ENCODE results near the gene CDKN2B-AS1. TPM values are rescaled to one million over a fixed set of nuclear protein-coding genes. Genes with fewer than 3 reads are reported as not detected.

The CDKN2B-AS1 gene
- total and polyA plus RNA-seq, 2 of the 13 experiments (the other 11 are each of a cell fraction or from before 2014, with no cell fraction given), result 0.64 to 2.3 TPM

DNA sequence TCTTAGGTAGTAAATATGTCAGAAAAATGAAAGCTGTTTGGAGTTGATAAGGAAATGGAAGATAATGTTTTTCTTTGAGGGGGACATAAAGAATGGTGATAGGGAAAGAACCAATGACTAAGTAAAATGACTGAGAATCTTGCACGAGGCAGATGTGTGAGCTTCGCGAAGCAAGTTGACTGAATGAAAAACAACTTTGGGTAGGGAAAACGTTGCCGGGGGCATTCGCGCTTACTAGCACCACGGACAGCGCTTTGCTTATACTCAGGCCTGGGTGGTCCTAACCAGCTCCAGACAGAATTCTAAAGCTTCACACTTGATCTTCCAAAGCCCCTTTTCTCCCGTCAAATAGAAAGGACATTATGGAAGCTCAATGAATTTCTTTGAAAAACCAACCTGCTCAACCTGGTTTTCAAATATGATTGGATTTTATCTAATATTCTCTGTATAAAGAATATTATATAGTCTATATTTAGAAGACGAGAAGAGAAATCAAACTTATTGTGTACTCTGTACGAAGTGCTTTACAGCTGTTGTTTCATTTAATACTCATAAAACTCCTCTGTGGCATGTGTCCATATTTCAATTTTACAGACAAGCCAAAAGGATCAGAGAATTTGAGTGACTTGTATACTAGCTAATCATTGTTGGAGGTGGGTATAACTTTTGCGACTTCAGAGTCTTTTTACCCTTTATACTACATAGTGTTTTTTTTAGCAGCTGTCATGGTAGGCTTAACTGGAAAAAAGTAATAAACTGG is 16.5 kb downstream of the CDKN2B-AS1 start (continued):
- TF ChIP-seq ZSCAN21 (CRISPR knock-in tag; IDR thresholded peaks at IDR 0.05; ENCODE audit: borderline replicate concordance), result no peak
- TF ChIP-seq ZBTB21 (CRISPR knock-in tag; IDR thresholded peaks at IDR 0.05), result no peak
- TF ChIP-seq, protein P1, sequence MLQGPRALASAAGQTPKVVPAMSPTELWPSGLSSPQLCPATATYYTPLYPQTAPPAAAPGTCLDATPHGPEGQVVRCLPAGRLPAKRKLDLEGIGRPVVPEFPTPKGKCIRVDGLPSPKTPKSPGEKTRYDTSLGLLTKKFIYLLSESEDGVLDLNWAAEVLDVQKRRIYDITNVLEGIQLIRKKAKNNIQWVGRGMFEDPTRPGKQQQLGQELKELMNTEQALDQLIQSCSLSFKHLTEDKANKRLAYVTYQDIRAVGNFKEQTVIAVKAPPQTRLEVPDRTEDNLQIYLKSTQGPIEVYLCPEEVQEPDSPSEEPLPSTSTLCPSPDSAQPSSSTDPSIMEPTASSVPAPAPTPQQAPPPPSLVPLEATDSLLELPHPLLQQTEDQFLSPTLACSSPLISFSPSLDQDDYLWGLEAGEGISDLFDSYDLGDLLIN (CRISPR knock-in tag; IDR thresholded peaks at IDR 0.05; ENCODE audit: borderline replicate concordance), result no peak
- TF ChIP-seq SALL1 (CRISPR knock-in tag; IDR thresholded peaks at IDR 0.05), result peak; percentile 47; the same call in 1 of the 2 replicates
- TF ChIP-seq ZNF326 (CRISPR knock-in tag; IDR thresholded peaks at IDR 0.05; ENCODE audit: borderline replicate concordance), result no peak
- peak; percentile 50; the same call in 1 of the 2 replicates for TF ChIP-seq TGIF2 (CRISPR knock-in tag; IDR thresholded peaks at IDR 0.05)
- TF ChIP-seq ZNF644 (CRISPR knock-in tag; IDR thresholded peaks at IDR 0.05; ENCODE audit: low read depth), result no peak
- TF ChIP-seq GATA4 (IDR thresholded peaks at IDR 0.05; ENCODE audit: borderline replicate concordance, low read depth), result no peak
- no peak for TF ChIP-seq RFXAP (CRISPR knock-in tag; IDR thresholded peaks at IDR 0.05; ENCODE audit: borderline replicate concordance)
- TF ChIP-seq HDAC1 (CRISPR knock-in tag; IDR thresholded peaks at IDR 0.05), result no peak
- peak; percentile 96 for TF ChIP-seq MIER2 (CRISPR knock-in tag; IDR thresholded peaks at IDR 0.05)
- no peak for TF ChIP-seq ZBTB42 (CRISPR knock-in tag; IDR thresholded peaks at IDR 0.05)
- TF ChIP-seq ZSCAN9 (CRISPR knock-in tag; IDR thresholded peaks at IDR 0.05; ENCODE audit: borderline replicate concordance), result 0 out of 2 replicates have a peak, but pooled peaks have one; percentile 62
- no peak for TF ChIP-seq ATF1 (CRISPR knock-in tag; IDR thresholded peaks at IDR 0.05)
- no peak for TF ChIP-seq SMYD3 (CRISPR knock-in tag; IDR thresholded peaks at IDR 0.05)
- TF ChIP-seq CEBPB (IDR thresholded peaks at IDR 0.05; ENCODE audit: borderline replicate concordance, low read depth, low read length), result no peak
- no peak for TF ChIP-seq ZNF777 (CRISPR knock-in tag; IDR thresholded peaks at IDR 0.05)
- TF ChIP-seq, protein P2, sequence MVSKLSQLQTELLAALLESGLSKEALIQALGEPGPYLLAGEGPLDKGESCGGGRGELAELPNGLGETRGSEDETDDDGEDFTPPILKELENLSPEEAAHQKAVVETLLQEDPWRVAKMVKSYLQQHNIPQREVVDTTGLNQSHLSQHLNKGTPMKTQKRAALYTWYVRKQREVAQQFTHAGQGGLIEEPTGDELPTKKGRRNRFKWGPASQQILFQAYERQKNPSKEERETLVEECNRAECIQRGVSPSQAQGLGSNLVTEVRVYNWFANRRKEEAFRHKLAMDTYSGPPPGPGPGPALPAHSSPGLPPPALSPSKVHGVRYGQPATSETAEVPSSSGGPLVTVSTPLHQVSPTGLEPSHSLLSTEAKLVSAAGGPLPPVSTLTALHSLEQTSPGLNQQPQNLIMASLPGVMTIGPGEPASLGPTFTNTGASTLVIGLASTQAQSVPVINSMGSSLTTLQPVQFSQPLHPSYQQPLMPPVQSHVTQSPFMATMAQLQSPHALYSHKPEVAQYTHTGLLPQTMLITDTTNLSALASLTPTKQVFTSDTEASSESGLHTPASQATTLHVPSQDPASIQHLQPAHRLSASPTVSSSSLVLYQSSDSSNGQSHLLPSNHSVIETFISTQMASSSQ (IDR thresholded peaks at IDR 0.05; ENCODE audit: low read depth), result no peak
- TF ChIP-seq, protein P2 (CRISPR knock-in tag; IDR thresholded peaks at IDR 0.05; ENCODE audit: borderline replicate concordance), result no peak
- TF ChIP-seq, protein P3, sequence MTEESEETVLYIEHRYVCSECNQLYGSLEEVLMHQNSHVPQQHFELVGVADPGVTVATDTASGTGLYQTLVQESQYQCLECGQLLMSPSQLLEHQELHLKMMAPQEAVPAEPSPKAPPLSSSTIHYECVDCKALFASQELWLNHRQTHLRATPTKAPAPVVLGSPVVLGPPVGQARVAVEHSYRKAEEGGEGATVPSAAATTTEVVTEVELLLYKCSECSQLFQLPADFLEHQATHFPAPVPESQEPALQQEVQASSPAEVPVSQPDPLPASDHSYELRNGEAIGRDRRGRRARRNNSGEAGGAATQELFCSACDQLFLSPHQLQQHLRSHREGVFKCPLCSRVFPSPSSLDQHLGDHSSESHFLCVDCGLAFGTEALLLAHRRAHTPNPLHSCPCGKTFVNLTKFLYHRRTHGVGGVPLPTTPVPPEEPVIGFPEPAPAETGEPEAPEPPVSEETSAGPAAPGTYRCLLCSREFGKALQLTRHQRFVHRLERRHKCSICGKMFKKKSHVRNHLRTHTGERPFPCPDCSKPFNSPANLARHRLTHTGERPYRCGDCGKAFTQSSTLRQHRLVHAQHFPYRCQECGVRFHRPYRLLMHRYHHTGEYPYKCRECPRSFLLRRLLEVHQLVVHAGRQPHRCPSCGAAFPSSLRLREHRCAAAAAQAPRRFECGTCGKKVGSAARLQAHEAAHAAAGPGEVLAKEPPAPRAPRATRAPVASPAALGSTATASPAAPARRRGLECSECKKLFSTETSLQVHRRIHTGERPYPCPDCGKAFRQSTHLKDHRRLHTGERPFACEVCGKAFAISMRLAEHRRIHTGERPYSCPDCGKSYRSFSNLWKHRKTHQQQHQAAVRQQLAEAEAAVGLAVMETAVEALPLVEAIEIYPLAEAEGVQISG (CRISPR knock-in tag; IDR thresholded peaks at IDR 0.05), result no peak
- TF ChIP-seq AKAP8 (CRISPR knock-in tag; IDR thresholded peaks at IDR 0.05), result no peak
- TF ChIP-seq, protein P4, sequence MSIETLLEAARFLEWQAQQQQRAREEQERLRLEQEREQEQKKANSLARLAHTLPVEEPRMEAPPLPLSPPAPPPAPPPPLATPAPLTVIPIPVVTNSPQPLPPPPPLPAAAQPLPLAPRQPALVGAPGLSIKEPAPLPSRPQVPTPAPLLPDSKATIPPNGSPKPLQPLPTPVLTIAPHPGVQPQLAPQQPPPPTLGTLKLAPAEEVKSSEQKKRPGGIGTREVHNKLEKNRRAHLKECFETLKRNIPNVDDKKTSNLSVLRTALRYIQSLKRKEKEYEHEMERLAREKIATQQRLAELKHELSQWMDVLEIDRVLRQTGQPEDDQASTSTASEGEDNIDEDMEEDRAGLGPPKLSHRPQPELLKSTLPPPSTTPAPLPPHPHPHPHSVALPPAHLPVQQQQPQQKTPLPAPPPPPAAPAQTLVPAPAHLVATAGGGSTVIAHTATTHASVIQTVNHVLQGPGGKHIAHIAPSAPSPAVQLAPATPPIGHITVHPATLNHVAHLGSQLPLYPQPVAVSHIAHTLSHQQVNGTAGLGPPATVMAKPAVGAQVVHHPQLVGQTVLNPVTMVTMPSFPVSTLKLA (IDR thresholded peaks at IDR 0.05), result no peak

All from HepG2 (cell line).